Kidney epithelial cell (primary cell): Measurements from ENCODE around the gene CHD6. TPM values are rescaled to one million over a fixed set of nuclear protein-coding genes. Genes with fewer than 3 reads are reported as not detected.
"Not testable (repeated sequence)": the region's sequence is repeated elsewhere in the genome, so short reads cannot be mapped to it uniquely, and the experiment has no call there.

Source experiments
- DNase-seq: peaks from one replicate; pipeline ENCODE4 v3.0.0-alpha.2; 2010; ENCODE audit warnings: low read depth
- H3K27me3 ChIP-seq: 2 replicates; pipeline ENCODE4 v1.6.0; 2011; ENCODE audit warnings: low read length; ENCODE audit not compliant: control insufficient read depth, insufficient read depth
- H3K36me3 ChIP-seq: 2 replicates; pipeline ENCODE4 v1.5.1; 2011; ENCODE audit warnings: low read length; ENCODE audit not compliant: control insufficient read depth, insufficient read depth
- H3K4me3 ChIP-seq: 2 replicates; pipeline ENCODE4 v1.5.1; 2011; ENCODE audit warnings: low read depth, mild to moderate bottlenecking, control low read depth, low read length
- CTCF ChIP-seq: IDR thresholded peaks from 2 replicates; pipeline ENCODE4 v1.5.1; 2011; ENCODE audit warnings: mild to moderate bottlenecking, moderate library complexity, low read length, control low read depth, inconsistent platforms; ENCODE audit not compliant: insufficient read depth, poor library complexity, severe bottlenecking
- total RNA-seq: library from RNA; depleted of rRNA; stranded (reverse); fragments of >200 nt; gene quantifications from 2 replicates; pipeline ENCODE4 v1.2.3, GENCODE V29; 2015

CHD6 gene
- total RNA-seq, 1 donor from 2014 or later: 19.6 TPM

GRCh38 chr20:41544472-41544871, 73.7 kb downstream of the CHD6 start:
- no peak for TF ChIP-seq CTCF
- no peak for DNase-seq
- no peak overlapping the region for H3K4me3 ChIP-seq
- H3K36me3 ChIP-seq: no peaks in the 10 kb centered on the region
- no peaks in the 10 kb centered on the region for H3K27me3 ChIP-seq

- no peaks in the 10 kb centered on the region for H3K27me3 ChIP-seq
- no peaks in the 10 kb centered on the region for H3K36me3 ChIP-seq
- DNase-seq: no peak
- TF ChIP-seq CTCF: no peak
- no peak overlapping the region for H3K4me3 ChIP-seq
These were observed 77.3 kb downstream of the CHD6 start for GRCh38 chr20:41540918-41541317.

- Histone ChIP-seq H3K4me3 (no peak overlapping the region), H3K27me3 (no peaks in the 10 kb centered on the region), H3K36me3 (no peaks in the 10 kb centered on the region)
- TF ChIP-seq CTCF: no peak
- no peak for DNase-seq
These were observed 77.7 kb downstream of the CHD6 start for GRCh38 chr20:41540459-41540858.

- TF ChIP-seq CTCF: no peak
- Histone ChIP-seq H3K36me3 (no peaks in the 10 kb centered on the region), H3K27me3 (no peaks in the 10 kb centered on the region), H3K4me3 (no peak overlapping the region)
- peak; percentile 42 for DNase-seq
These were observed 79.2 kb downstream of the CHD6 start for GRCh38 chr20:41538810-41539596.

GRCh38 chr20:41537865-41538264, 80.3 kb downstream of the CHD6 start:
- no peak overlapping the region for H3K4me3 ChIP-seq
- no peak for TF ChIP-seq CTCF
- no peak for DNase-seq
- no peaks in the 10 kb centered on the region for H3K27me3 ChIP-seq
- H3K36me3 ChIP-seq: peaks cover under 1% of the 10 kb centered on the region

- H3K36me3 ChIP-seq, H3K27me3 ChIP-seq, DNase-seq, H3K4me3 ChIP-seq: not testable (repeated sequence)
These were observed 82.6 kb downstream of the CHD6 start for GRCh38 chr20:41535551-41535950.
